Measurements from ENCODE around the gene SAMSN1. TPM values are rescaled to one million over a fixed set of nuclear protein-coding genes. Genes with fewer than 3 reads are reported as not detected.
"Not testable (repeated sequence)": the region's sequence is repeated elsewhere in the genome, so short reads cannot be mapped to it uniquely, and the experiment has no call there.

Gene SAMSN1
- total RNA-seq, 4 donors from 2014 or later: 1.1 to 6.1 (median 3.9) TPM

- DNase-seq: no peak
- 65 to 73% methylated on average over 5 of the region's 5 CpGs for WGBS, 2 donors
- peak overlapping the region in 2 of 4 donors; percentile 23 to 54 for H3K27ac ChIP-seq
Measured at GRCh38 chr21:14523234-14523633, 22.9 kb downstream of the SAMSN1 start.

DNA sequence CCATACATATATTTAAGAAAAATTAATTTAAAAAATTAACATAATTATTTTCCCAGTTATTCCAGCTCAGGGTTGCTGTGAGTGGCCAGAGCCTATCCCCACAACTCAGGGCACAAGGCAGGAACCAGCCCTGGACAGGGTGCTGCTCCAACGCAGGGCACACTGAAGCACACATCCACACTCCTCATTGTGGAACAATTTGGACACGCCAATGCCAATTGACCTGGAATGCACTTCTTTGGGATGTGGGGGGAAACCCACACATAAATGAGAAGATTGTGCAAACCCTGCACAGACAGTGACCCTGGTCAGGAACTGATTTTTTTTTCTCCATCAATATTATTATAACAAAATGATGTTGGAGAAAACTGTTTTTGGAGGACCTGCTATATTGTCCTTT is 23.4 kb downstream of the SAMSN1 start:
- Histone ChIP-seq H3K27me3 (no peaks in the 10 kb centered on the region), H3K36me3 (no peaks in the 10 kb centered on the region), H3K9me3 (no peaks in the 10 kb centered on the region), H3K4me3 (no peak overlapping the region), H3K27ac (peak overlapping the region in 2 of 4 donors; percentile 23 to 54), H3K4me1 (no peaks in the 10 kb centered on the region)
- WGBS, 2 donors: 69 to 71% methylated on average over 2 of the region's 2 CpGs
- DNase-seq: no peak
- intact Hi-C loops (cut with DNase I): no loop called here
- TF ChIP-seq POLR2A (IDR thresholded peaks at IDR 0.05): no peak
- TF ChIP-seq, protein P1, sequence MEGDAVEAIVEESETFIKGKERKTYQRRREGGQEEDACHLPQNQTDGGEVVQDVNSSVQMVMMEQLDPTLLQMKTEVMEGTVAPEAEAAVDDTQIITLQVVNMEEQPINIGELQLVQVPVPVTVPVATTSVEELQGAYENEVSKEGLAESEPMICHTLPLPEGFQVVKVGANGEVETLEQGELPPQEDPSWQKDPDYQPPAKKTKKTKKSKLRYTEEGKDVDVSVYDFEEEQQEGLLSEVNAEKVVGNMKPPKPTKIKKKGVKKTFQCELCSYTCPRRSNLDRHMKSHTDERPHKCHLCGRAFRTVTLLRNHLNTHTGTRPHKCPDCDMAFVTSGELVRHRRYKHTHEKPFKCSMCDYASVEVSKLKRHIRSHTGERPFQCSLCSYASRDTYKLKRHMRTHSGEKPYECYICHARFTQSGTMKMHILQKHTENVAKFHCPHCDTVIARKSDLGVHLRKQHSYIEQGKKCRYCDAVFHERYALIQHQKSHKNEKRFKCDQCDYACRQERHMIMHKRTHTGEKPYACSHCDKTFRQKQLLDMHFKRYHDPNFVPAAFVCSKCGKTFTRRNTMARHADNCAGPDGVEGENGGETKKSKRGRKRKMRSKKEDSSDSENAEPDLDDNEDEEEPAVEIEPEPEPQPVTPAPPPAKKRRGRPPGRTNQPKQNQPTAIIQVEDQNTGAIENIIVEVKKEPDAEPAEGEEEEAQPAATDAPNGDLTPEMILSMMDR (IDR thresholded peaks at IDR 0.05): no peak

More at GRCh38 chr21:14523234-14523633, 22.9 kb downstream of the SAMSN1 start:
- no peaks in the 10 kb centered on the region for H3K4me1 ChIP-seq
- peak in 1 of 4 donors; percentile 33 for TF ChIP-seq POLR2A (IDR thresholded peaks at IDR 0.05)
- TF ChIP-seq, protein P1 (IDR thresholded peaks at IDR 0.05): no peak
- no peaks in the 10 kb centered on the region for H3K9me3 ChIP-seq
- no peak overlapping the region for H3K4me3 ChIP-seq
- H3K27me3 ChIP-seq: no peaks in the 10 kb centered on the region
- intact Hi-C loops (cut with DNase I): no loop called here
- H3K36me3 ChIP-seq: no peaks in the 10 kb centered on the region

DNA sequence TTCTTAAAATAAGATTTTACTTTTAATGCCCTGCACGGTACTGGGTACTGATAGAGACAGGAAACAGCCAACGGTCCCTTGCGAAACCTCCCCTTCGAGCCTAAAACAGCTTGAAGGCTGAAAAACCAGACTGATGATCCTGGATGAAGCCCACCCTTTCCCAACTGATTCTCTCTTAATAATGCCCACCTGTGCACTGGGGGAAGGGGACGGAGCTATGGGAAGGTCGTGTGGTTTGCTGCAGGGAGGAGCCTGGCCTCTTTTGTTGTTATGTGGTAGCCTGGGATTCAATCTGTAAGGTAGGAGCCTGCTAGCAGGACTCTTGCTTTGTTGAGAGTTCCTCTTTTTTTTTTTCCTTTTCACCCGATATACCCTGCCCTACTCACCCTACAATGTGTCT is 25.6 kb downstream of the SAMSN1 start:
- intact Hi-C loops (cut with DNase I): no loop called here
- Histone ChIP-seq H3K9me3 (no peaks in the 10 kb centered on the region), H3K27ac (peak overlapping the region in 1 of 4 donors; percentile 37), H3K36me3 (no peaks in the 10 kb centered on the region), H3K4me3 (no peak overlapping the region), H3K4me1 (no peaks in the 10 kb centered on the region), H3K27me3 (no peaks in the 10 kb centered on the region)
- DNase-seq: no peak
- WGBS, 2 donors: 39 to 51% methylated on average over 7 of the region's 7 CpGs
- no peak for TF ChIP-seq POLR2A (IDR thresholded peaks at IDR 0.05)
- TF ChIP-seq, protein P1 (IDR thresholded peaks at IDR 0.05): no peak

DNA sequence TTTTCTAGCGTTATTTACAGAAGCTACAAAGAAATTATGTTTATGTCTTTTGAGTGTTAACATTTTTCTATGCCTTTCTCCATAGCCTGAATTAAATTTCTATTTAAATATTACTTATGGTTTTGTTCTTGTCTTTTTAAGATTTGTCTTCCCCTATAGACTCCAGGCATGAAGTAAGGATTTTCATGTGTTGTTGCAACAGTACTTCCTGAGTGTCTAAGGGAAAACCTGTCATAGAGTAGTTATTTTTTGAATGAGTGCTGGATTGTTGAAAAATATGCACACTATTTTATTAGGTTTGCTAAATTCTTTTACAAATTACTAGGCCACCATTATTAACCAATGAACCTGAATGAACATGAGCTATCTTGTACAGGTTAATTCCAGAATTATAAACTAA is 27.1 kb downstream of the SAMSN1 start:
- intact Hi-C loops (cut with DNase I): no loop called here
- 52 to 54% methylated on average over 1 of the region's 1 CpG for WGBS, 2 donors
- no peaks in the 10 kb centered on the region for H3K4me1 ChIP-seq
- no peaks in the 10 kb centered on the region for H3K9me3 ChIP-seq
- no peak overlapping the region for H3K4me3 ChIP-seq
- H3K27ac ChIP-seq: no peak overlapping the region
- no peak for DNase-seq
- H3K27me3 ChIP-seq: no peaks in the 10 kb centered on the region
- no peaks in the 10 kb centered on the region for H3K36me3 ChIP-seq
- TF ChIP-seq POLR2A (IDR thresholded peaks at IDR 0.05): no peak
- TF ChIP-seq, protein P1 (IDR thresholded peaks at IDR 0.05): no peak

DNA sequence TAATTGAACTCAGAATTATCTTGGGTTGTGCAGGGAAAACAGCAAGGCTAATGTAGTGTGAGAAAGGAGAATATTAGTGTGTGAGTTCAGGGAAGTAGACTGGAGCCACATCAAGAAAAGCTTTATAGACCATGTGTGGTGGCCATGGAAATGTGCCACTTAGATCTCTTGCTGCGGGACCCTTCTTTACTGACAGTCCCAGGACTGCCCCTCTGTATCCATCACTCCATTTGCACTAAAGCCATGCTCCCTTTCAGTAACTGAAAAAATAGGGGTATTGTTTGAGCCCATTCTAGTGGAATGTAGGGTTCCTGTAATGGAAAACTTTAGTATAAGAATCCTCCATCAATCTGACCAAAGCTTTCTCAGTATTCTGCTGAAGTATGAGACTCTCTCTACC is 32.3 kb downstream of the SAMSN1 start:
- intact Hi-C loops (cut with DNase I): no loop called here
- H3K27ac ChIP-seq: no peak overlapping the region
- 75 to 100% methylated on average over 1 of the region's 1 CpG for WGBS, 2 donors

DNA sequence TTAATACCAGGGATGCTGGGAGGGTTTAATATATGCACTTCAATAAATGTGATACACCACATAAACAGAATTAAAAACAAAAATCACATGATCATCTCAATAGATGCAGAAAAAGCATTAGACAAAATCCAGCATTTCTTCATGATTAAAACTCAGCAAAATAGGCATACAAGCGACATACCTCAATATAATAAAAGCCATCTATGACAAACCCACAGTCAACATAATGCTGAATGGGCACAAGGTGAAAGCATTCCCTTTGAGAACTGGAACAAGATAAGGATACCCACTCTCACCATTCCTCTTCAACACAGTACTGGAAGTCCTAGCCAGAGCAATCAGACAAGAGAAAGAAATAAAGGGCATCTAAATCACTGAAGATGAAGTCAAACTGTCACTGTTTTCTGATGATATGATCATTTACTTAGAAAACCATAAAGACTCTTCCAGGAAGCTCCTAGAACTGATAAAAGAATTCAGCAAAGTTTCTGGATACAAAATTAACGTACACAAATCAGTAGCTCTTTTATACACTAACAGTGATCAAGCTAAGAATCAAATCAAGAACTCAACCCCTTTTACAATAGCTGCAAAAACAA is 39.2 kb downstream of the SAMSN1 start:
- H3K9me3 ChIP-seq; H3K4me3 ChIP-seq; H3K27ac ChIP-seq; DNase-seq; H3K36me3 ChIP-seq; H3K27me3 ChIP-seq; intact Hi-C loops (cut with DNase I); H3K4me1 ChIP-seq: not testable (repeated sequence)
- 71 to 81% methylated on average over 2 of the region's 2 CpGs for WGBS, 2 donors

More for the DNA sequence above, 32.3 kb downstream of the SAMSN1 start:
- TF ChIP-seq, protein P1 (IDR thresholded peaks at IDR 0.05): no peak
- Histone ChIP-seq H3K9me3 (no peaks in the 10 kb centered on the region), H3K4me3 (no peak overlapping the region), H3K36me3 (no peaks in the 10 kb centered on the region), H3K27me3 (no peaks in the 10 kb centered on the region), H3K4me1 (no peaks in the 10 kb centered on the region)
- DNase-seq: no peak

Data from esophagus squamous epithelium (tissue), 5 donors.